GM12878 (cell line): ENCODE results near the gene GCSAM. TPM values are rescaled to one million over a fixed set of nuclear protein-coding genes. Genes with fewer than 3 reads are reported as not detected.

Experiments used
- ATF7 ChIP-seq: fragments of 450-650 bp; IDR thresholded peaks from 2 replicates; pipeline ENCODE4 v1.6.1; 2016; ENCODE audit warnings: low read depth, mild to moderate bottlenecking
- BMI1 ChIP-seq: fragments of 450-650 bp; IDR thresholded peaks from 2 replicates; pipeline ENCODE4 v1.6.1; 2016; ENCODE audit warnings: mild to moderate bottlenecking, moderate library complexity, borderline replicate concordance
- CBFB ChIP-seq: IDR thresholded peaks from 2 replicates; pipeline ENCODE4 v1.6.1; 2016; ENCODE audit warnings: antibody characterized with exemption, low read depth
- IKZF1 ChIP-seq: fragments of 450-650 bp; conservative IDR thresholded peaks from 2 replicates; pipeline ENCODE4 v1.6.1; 2017; ENCODE audit warnings: antibody characterized with exemption, mild to moderate bottlenecking
- JUND ChIP-seq: IDR thresholded peaks from 2 replicates; pipeline ENCODE4 v1.6.1; 2012; ENCODE audit warnings: low read depth, mild to moderate bottlenecking, low read length, improper control_type of control experiment, moderate library complexity
- MEF2A ChIP-seq: IDR thresholded peaks from 2 replicates; pipeline ENCODE4 v1.6.1; 2011; ENCODE audit warnings: low read depth, mild to moderate bottlenecking, low read length, moderate library complexity; ENCODE audit not compliant: insufficient read depth
- NFIC ChIP-seq: IDR thresholded peaks from 2 replicates; pipeline ENCODE4 v1.6.1; 2012; ENCODE audit warnings: low read depth, mild to moderate bottlenecking, inconsistent platforms, low read length, moderate library complexity
- PML ChIP-seq: IDR thresholded peaks from 2 replicates; pipeline ENCODE4 v1.6.1; 2012; ENCODE audit warnings: low read length, inconsistent platforms
- RUNX3 ChIP-seq: IDR thresholded peaks from 2 replicates; pipeline ENCODE4 v1.6.1; 2012; ENCODE audit warnings: low read length, inconsistent platforms
- SIX5 ChIP-seq: IDR thresholded peaks from 2 replicates; pipeline ENCODE4 v1.6.1; 2011; ENCODE audit warnings: mild to moderate bottlenecking, low read depth, low read length, moderate library complexity; ENCODE audit not compliant: severe bottlenecking
- TARDBP ChIP-seq: IDR thresholded peaks from 2 replicates; pipeline ENCODE4 v1.6.1; 2016; ENCODE audit warnings: borderline replicate concordance
- ZNF207 ChIP-seq: fragments of 450-650 bp; IDR thresholded peaks from 2 replicates; pipeline ENCODE4 v1.6.1; 2014; ENCODE audit warnings: antibody characterized with exemption, mild to moderate bottlenecking, borderline replicate concordance
- ZNF384 ChIP-seq: IDR thresholded peaks from 2 replicates; pipeline ENCODE4 v1.6.1; 2012; ENCODE audit warnings: low read depth, mild to moderate bottlenecking, low read length, improper control_type of control experiment, borderline replicate concordance
- polyA plus RNA-seq, 11 experiments: library from polyadenylated mRNA; depleted of rRNA in 4 of 11; unstranded in 6 of 11; stranded (reverse) in 5 of 11; fragments of >200 nt; fragmentation: Nextera tagmentation in 4 of 11; fragmentation: Illumina TruSeq in 1 of 11; extraction: Ambion mirVana in 4 of 11; extraction: Trizol in 1 of 11; gene quantifications; 1 replicate in 1 of 11; 2 replicates in 10 of 11; pipeline versions ENCODE4 v1.2.1 to v1.2.3, GENCODE V29; 2011 to 2016; ENCODE audit warnings: inconsistent platforms in 2 of 11, missing spikeins in 2 of 11, low read depth in 1 of 11
- total RNA-seq, 4 experiments: library from RNA; depleted of rRNA in 3 of 4; stranded (reverse); fragments of >200 nt in 3 of 4; fragmentation: Illumina TruSeq in 1 of 4; extraction: Trizol in 1 of 4; gene quantifications; 2 replicates each; pipeline versions ENCODE4 v1.2.1 to v1.2.3, GENCODE V29; 2013 to 2021
- TF ChIP-seq, protein P1 (sequence below): fragments of 150-350 bp; IDR thresholded peaks from 2 replicates; pipeline ENCODE4 v1.6.1; 2016; ENCODE audit warnings: low read depth, low read length
- TF ChIP-seq, protein P2 (sequence below): fragments of 450-650 bp; IDR thresholded peaks from 2 replicates; pipeline ENCODE4 v1.6.1; 2017; ENCODE audit warnings: mild to moderate bottlenecking
- TF ChIP-seq, protein P3 (sequence below): IDR thresholded peaks from 2 replicates; pipeline ENCODE4 v1.6.1; 2011; ENCODE audit warnings: mild to moderate bottlenecking, low read depth, low read length, moderate library complexity; ENCODE audit not compliant: insufficient replicate concordance
- TF ChIP-seq, protein P4 (sequence below): IDR thresholded peaks from 2 replicates; pipeline ENCODE4 v1.6.1; 2011; ENCODE audit warnings: low read depth, low read length, improper control_type of control experiment, borderline replicate concordance
- TF ChIP-seq, protein P5 (sequence below): fragments of 450-650 bp; IDR thresholded peaks from 2 replicates; pipeline ENCODE4 v1.6.1; 2016; ENCODE audit warnings: mild to moderate bottlenecking
- TF ChIP-seq, protein P6 (sequence below): IDR thresholded peaks from 2 replicates; pipeline ENCODE4 v1.6.1; 2012; ENCODE audit warnings: low read depth, low read length, improper control_type of control experiment

The GCSAM gene
- total and polyA plus RNA-seq, 10 of the 15 experiments (the other 5 are each of a cell fraction or from before 2014, with no cell fraction given) = 81.5 to 407 (median 107) TPM

DNA sequence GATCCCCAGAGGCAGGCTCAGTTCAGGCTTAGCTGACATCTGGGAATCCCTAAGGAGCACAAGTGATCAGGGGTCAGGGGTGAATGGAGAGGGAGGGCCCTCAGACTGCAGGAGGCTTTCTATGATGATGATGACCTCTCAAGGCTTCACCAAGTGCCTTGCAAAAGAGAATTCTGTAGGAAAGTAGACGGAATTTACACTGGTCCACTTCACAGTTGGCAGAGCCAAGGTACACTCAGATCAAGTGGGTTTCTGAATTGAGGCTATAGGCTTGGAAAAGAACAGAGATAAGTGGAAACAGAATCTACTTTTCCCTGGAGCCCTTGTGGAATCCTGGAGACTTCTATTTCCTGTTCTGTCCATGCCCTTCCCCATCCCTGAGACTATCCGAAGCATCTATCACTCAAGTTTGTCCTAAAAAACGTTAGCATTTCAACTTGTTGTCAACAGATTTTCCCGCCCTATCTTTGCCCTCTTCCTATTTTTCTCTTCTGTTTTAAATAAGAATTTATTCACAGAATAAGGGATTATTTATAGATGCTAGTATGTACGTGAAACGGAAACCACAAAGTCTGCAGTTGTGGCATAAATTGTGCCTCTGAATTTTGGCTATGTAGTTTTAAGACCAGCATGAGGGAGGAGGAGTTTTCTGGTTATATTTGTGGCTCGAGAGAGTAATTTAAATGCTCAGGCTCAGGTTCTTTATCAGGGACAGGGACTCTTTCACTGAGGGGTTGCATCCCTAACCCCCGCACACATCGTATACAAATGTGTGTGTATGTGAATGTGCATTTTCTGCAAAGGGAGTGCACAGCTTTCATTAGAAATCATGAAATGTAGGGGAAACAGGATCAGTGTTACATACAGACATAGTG is 12.8 kb downstream of the GCSAM start (continued):
- TF ChIP-seq, protein P1, sequence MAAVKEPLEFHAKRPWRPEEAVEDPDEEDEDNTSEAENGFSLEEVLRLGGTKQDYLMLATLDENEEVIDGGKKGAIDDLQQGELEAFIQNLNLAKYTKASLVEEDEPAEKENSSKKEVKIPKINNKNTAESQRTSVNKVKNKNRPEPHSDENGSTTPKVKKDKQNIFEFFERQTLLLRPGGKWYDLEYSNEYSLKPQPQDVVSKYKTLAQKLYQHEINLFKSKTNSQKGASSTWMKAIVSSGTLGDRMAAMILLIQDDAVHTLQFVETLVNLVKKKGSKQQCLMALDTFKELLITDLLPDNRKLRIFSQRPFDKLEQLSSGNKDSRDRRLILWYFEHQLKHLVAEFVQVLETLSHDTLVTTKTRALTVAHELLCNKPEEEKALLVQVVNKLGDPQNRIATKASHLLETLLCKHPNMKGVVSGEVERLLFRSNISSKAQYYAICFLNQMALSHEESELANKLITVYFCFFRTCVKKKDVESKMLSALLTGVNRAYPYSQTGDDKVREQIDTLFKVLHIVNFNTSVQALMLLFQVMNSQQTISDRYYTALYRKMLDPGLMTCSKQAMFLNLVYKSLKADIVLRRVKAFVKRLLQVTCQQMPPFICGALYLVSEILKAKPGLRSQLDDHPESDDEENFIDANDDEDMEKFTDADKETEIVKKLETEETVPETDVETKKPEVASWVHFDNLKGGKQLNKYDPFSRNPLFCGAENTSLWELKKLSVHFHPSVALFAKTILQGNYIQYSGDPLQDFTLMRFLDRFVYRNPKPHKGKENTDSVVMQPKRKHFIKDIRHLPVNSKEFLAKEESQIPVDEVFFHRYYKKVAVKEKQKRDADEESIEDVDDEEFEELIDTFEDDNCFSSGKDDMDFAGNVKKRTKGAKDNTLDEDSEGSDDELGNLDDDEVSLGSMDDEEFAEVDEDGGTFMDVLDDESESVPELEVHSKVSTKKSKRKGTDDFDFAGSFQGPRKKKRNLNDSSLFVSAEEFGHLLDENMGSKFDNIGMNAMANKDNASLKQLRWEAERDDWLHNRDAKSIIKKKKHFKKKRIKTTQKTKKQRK = no peak
- TF ChIP-seq, protein P2, sequence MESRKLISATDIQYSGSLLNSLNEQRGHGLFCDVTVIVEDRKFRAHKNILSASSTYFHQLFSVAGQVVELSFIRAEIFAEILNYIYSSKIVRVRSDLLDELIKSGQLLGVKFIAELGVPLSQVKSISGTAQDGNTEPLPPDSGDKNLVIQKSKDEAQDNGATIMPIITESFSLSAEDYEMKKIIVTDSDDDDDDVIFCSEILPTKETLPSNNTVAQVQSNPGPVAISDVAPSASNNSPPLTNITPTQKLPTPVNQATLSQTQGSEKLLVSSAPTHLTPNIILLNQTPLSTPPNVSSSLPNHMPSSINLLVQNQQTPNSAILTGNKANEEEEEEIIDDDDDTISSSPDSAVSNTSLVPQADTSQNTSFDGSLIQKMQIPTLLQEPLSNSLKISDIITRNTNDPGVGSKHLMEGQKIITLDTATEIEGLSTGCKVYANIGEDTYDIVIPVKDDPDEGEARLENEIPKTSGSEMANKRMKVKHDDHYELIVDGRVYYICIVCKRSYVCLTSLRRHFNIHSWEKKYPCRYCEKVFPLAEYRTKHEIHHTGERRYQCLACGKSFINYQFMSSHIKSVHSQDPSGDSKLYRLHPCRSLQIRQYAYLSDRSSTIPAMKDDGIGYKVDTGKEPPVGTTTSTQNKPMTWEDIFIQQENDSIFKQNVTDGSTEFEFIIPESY = no peak
- no peak for TF ChIP-seq TARDBP
- peak; percentile 58 for TF ChIP-seq IKZF1
- TF ChIP-seq ZNF384 = no peak
- TF ChIP-seq, protein P3, sequence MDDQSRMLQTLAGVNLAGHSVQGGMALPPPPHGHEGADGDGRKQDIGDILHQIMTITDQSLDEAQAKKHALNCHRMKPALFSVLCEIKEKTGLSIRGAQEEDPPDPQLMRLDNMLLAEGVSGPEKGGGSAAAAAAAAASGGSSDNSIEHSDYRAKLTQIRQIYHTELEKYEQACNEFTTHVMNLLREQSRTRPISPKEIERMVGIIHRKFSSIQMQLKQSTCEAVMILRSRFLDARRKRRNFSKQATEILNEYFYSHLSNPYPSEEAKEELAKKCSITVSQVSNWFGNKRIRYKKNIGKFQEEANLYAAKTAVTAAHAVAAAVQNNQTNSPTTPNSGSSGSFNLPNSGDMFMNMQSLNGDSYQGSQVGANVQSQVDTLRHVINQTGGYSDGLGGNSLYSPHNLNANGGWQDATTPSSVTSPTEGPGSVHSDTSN = no peak
- TF ChIP-seq BMI1 = 0 out of 2 replicates have a peak, but pooled peaks have one; percentile 51
- 0 out of 2 replicates have a peak, but pooled peaks have one; percentile 26 for TF ChIP-seq ATF7
- TF ChIP-seq, protein P4, sequence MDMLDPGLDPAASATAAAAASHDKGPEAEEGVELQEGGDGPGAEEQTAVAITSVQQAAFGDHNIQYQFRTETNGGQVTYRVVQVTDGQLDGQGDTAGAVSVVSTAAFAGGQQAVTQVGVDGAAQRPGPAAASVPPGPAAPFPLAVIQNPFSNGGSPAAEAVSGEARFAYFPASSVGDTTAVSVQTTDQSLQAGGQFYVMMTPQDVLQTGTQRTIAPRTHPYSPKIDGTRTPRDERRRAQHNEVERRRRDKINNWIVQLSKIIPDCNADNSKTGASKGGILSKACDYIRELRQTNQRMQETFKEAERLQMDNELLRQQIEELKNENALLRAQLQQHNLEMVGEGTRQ = no peak
- TF ChIP-seq JUND = no peak
- TF ChIP-seq, protein P5, sequence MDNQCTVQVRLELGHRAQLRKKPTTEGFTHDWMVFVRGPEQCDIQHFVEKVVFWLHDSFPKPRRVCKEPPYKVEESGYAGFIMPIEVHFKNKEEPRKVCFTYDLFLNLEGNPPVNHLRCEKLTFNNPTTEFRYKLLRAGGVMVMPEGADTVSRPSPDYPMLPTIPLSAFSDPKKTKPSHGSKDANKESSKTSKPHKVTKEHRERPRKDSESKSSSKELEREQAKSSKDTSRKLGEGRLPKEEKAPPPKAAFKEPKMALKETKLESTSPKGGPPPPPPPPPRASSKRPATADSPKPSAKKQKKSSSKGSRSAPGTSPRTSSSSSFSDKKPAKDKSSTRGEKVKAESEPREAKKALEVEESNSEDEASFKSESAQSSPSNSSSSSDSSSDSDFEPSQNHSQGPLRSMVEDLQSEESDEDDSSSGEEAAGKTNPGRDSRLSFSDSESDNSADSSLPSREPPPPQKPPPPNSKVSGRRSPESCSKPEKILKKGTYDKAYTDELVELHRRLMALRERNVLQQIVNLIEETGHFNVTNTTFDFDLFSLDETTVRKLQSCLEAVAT = peak; percentile 51
- peak; percentile 88 for TF ChIP-seq MEF2A
- TF ChIP-seq CBFB = peak; percentile 51; the same call in 1 of the 2 replicates
- peak; percentile 45; the same call in 1 of the 2 replicates for TF ChIP-seq PML
- TF ChIP-seq ZNF207 = no peak
- TF ChIP-seq NFIC = peak; percentile 90
- TF ChIP-seq, protein P6, sequence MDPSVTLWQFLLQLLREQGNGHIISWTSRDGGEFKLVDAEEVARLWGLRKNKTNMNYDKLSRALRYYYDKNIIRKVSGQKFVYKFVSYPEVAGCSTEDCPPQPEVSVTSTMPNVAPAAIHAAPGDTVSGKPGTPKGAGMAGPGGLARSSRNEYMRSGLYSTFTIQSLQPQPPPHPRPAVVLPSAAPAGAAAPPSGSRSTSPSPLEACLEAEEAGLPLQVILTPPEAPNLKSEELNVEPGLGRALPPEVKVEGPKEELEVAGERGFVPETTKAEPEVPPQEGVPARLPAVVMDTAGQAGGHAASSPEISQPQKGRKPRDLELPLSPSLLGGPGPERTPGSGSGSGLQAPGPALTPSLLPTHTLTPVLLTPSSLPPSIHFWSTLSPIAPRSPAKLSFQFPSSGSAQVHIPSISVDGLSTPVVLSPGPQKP = no peak
- TF ChIP-seq SIX5 = no peak
- TF ChIP-seq RUNX3 = peak; percentile 97
